ENCODE data around the gene PDPN. TPM values are rescaled to one million over a fixed set of nuclear protein-coding genes. Genes with fewer than 3 reads are reported as not detected.

PDPN gene
- total RNA-seq, 1 donor from 2014 or later: 3.2 TPM

- TF ChIP-seq, protein P1, sequence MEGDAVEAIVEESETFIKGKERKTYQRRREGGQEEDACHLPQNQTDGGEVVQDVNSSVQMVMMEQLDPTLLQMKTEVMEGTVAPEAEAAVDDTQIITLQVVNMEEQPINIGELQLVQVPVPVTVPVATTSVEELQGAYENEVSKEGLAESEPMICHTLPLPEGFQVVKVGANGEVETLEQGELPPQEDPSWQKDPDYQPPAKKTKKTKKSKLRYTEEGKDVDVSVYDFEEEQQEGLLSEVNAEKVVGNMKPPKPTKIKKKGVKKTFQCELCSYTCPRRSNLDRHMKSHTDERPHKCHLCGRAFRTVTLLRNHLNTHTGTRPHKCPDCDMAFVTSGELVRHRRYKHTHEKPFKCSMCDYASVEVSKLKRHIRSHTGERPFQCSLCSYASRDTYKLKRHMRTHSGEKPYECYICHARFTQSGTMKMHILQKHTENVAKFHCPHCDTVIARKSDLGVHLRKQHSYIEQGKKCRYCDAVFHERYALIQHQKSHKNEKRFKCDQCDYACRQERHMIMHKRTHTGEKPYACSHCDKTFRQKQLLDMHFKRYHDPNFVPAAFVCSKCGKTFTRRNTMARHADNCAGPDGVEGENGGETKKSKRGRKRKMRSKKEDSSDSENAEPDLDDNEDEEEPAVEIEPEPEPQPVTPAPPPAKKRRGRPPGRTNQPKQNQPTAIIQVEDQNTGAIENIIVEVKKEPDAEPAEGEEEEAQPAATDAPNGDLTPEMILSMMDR (IDR thresholded peaks at IDR 0.05; ENCODE audit: insufficient read depth, low read length, severe bottlenecking): no peak
- no peak for DNase-seq (ENCODE audit: low read depth)
- Histone ChIP-seq H3K27me3 (ENCODE audit: control insufficient read depth, insufficient read depth, low read length) (no peaks in the 10 kb centered on the region), H3K36me3 (ENCODE audit: control insufficient read depth, insufficient read depth, low read length) (no peaks in the 10 kb centered on the region), H3K4me3 (ENCODE audit: low read depth, low read length) (no peak overlapping the region)
- FAIRE-seq: no peak
Measured at GRCh38 chr1:13643017-13643416, 59.4 kb downstream of the PDPN start.

DNA sequence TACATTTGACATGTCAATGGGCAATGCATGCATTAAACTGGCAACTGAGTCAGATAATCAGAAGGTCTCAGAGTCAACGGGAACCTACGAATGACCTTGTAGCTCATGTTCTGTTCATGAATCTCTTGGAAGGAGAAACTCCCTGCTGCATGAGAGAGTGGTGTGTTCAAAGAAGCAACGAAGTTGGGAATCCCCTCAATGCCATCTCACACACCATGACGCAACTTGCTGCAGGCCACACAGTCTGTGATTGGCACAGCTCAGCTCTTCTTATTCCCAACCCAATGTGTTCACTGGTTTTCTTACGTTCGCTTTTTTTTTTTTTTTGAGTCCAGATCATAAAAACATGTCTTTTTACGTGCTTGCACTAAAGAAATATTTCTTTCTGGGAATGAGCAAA is 62.9 kb downstream of the PDPN start:
- Histone ChIP-seq H3K27me3 (ENCODE audit: control insufficient read depth, insufficient read depth, low read length) (no peaks in the 10 kb centered on the region), H3K4me3 (ENCODE audit: low read depth, low read length) (no peak overlapping the region), H3K36me3 (ENCODE audit: control insufficient read depth, insufficient read depth, low read length) (no peaks in the 10 kb centered on the region)
- FAIRE-seq (no peak), DNase-seq (ENCODE audit: low read depth) (no peak)
- TF ChIP-seq, protein P1 (IDR thresholded peaks at IDR 0.05; ENCODE audit: insufficient read depth, low read length, severe bottlenecking): no peak

- TF ChIP-seq, protein P1 (IDR thresholded peaks at IDR 0.05; ENCODE audit: insufficient read depth, low read length, severe bottlenecking): no peak
- no peak overlapping the region for H3K4me3 ChIP-seq (ENCODE audit: low read depth, low read length)
- peaks cover 3% of the 10 kb centered on the region for H3K27me3 ChIP-seq (ENCODE audit: control insufficient read depth, insufficient read depth, low read length)
- DNase-seq (ENCODE audit: low read depth) (peak; percentile 89), FAIRE-seq (no peak)
- H3K36me3 ChIP-seq (ENCODE audit: control insufficient read depth, insufficient read depth, low read length): no peaks in the 10 kb centered on the region
Measured at GRCh38 chr1:13651279-13651678, 67.6 kb downstream of the PDPN start.

- TF ChIP-seq, protein P1 (IDR thresholded peaks at IDR 0.05; ENCODE audit: insufficient read depth, low read length, severe bottlenecking): no peak
- no peak for FAIRE-seq
Measured at GRCh38 chr1:13652238-13652637, 68.6 kb downstream of the PDPN start.

DNA sequence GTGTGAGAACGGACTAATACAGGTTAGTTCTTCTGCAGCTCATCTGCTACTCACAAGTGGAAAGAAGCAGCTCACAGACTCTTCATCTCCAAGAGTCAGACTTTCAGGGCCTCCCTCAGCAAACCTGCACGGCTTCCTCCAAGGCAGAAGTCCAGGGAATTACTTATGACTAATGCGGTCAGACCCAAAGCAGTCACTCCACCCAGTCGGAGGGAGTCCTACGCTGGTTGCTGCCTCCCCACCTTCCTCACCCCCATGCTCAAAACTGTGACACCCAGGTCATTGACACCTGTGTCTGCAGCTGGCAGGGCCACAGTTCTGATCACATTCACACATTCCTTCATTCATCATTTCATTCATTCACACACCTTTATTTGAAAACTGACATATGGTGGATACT is 77.9 kb downstream of the PDPN start:
- Histone ChIP-seq H3K36me3 (ENCODE audit: control insufficient read depth, insufficient read depth, low read length) (no peaks in the 10 kb centered on the region), H3K4me3 (ENCODE audit: low read depth, low read length) (no peak overlapping the region), H3K27me3 (ENCODE audit: control insufficient read depth, insufficient read depth, low read length) (no peaks in the 10 kb centered on the region)
- peak; percentile 61 for DNase-seq (ENCODE audit: low read depth)
- TF ChIP-seq, protein P1 (IDR thresholded peaks at IDR 0.05; ENCODE audit: insufficient read depth, low read length, severe bottlenecking): no peak
- FAIRE-seq: peak; percentile 43

More at GRCh38 chr1:13652238-13652637, 68.6 kb downstream of the PDPN start:
- peaks cover 4% of the 10 kb centered on the region for H3K27me3 ChIP-seq (ENCODE audit: control insufficient read depth, insufficient read depth, low read length)
- no peaks in the 10 kb centered on the region for H3K36me3 ChIP-seq (ENCODE audit: control insufficient read depth, insufficient read depth, low read length)
- H3K4me3 ChIP-seq (ENCODE audit: low read depth, low read length): no peak overlapping the region
- DNase-seq (ENCODE audit: low read depth): peak; percentile 27

DNA sequence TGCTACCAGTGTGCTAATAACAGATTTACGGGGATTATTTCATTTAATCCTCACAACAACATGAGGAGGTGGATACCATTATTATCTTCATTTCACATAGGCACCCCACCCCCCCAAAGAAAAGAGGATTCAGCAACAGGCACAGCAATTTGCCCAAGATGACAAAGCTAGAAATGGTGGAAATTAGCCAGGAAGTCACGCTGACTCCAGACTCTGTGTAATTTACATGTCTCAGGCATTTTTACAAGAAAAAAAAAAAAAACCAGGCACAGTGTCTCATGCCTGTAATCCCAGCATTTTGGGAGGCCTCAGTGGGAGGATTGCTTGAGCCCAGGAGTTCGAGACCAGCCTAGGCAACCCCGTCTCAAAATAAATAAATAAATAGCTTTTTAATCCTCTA is 78.9 kb downstream of the PDPN start:
- FAIRE-seq (no peak), DNase-seq (ENCODE audit: low read depth) (peak; percentile 38)
- H3K4me3 ChIP-seq (ENCODE audit: low read depth, low read length): no peak overlapping the region
- no peaks in the 10 kb centered on the region for H3K36me3 ChIP-seq (ENCODE audit: control insufficient read depth, insufficient read depth, low read length)
- no peaks in the 10 kb centered on the region for H3K27me3 ChIP-seq (ENCODE audit: control insufficient read depth, insufficient read depth, low read length)
- TF ChIP-seq, protein P1 (IDR thresholded peaks at IDR 0.05; ENCODE audit: insufficient read depth, low read length, severe bottlenecking): no peak
